Smooth muscle cell (in vitro differentiated cells): ENCODE results near the gene ZNF486. TPM values are rescaled to one million over a fixed set of nuclear protein-coding genes. Genes with fewer than 3 reads are reported as not detected.
"Not testable (repeated sequence)": the region's sequence is repeated elsewhere in the genome, so short reads cannot be mapped to it uniquely, and the experiment has no call there.

Experiments used
- DNase-seq: peaks from one replicate; lab custom pipeline; 2025; ENCODE audit not compliant: unreplicated experiment; lab: John Stamatoyannopoulos, UW
- H2AFZ ChIP-seq: fragments of 200-600 bp; sonication (generic); 2 replicates; pipeline ENCODE4 v1.6.0; 2016; ENCODE audit warnings: antibody characterized with exemption, low read depth, mild to moderate bottlenecking
- H3F3A ChIP-seq: fragments of 200-600 bp; sonication (generic); 2 replicates; pipeline ENCODE4 v1.6.0; 2017; ENCODE audit warnings: antibody characterized with exemption, low read depth
- H3K27ac ChIP-seq: fragments of 200-600 bp; sonication (generic); 2 replicates; pipeline ENCODE4 v1.5.1; 2016; ENCODE audit warnings: low read depth, mild to moderate bottlenecking
- H3K27me3 ChIP-seq: fragments of 200-600 bp; sonication (generic); 2 replicates; pipeline ENCODE4 v1.6.1; 2016; ENCODE audit warnings: low read depth, mild to moderate bottlenecking
- H3K36me3 ChIP-seq: fragments of 200-600 bp; sonication (generic); 2 replicates; pipeline ENCODE4 v1.5.1; 2016; ENCODE audit warnings: low read depth
- H3K4me1 ChIP-seq: fragments of 200-600 bp; sonication (generic); 2 replicates; pipeline ENCODE4 v1.5.1; 2016; ENCODE audit warnings: low read depth
- H3K4me2 ChIP-seq: fragments of 200-600 bp; sonication (generic); 2 replicates; pipeline ENCODE4 v1.6.0; 2016; ENCODE audit warnings: mild to moderate bottlenecking
- H3K4me3 ChIP-seq: fragments of 200-600 bp; sonication (generic); 2 replicates; pipeline ENCODE4 v1.5.1; 2016; ENCODE audit warnings: mild to moderate bottlenecking
- H3K79me2 ChIP-seq: fragments of 200-600 bp; sonication (generic); 2 replicates; pipeline ENCODE4 v1.6.0; 2016; ENCODE audit warnings: low read depth, mild to moderate bottlenecking
- H3K9ac ChIP-seq: fragments of 200-600 bp; sonication (generic); 2 replicates; pipeline ENCODE4 v1.6.0; 2016; ENCODE audit warnings: low read depth
- H3K9me3 ChIP-seq: fragments of 200-600 bp; sonication (generic); replicated peaks from 2 replicates; pipeline ENCODE4 v1.5.1; 2016; ENCODE audit warnings: low read depth
- H4K20me1 ChIP-seq: fragments of 200-600 bp; sonication (generic); 2 replicates; pipeline ENCODE4 v1.6.0; 2016; ENCODE audit warnings: low read depth
- CTCF ChIP-seq: fragments of 200-600 bp; sonication (generic); IDR thresholded peaks from 2 replicates; pipeline ENCODE4 v1.5.1; 2017; ENCODE audit warnings: borderline replicate concordance, mild to moderate bottlenecking, antibody characterized with exemption; ENCODE audit not compliant: insufficient read depth, poor library complexity, severe bottlenecking
- WGBS: methylation state at CpG from one replicate; pipeline ENCODE4 v1.1.7; 2016; ENCODE audit warnings: low lambda C conversion rate; 5-methylcytosine and 5-hydroxymethylcytosine counted together
- polyA plus RNA-seq: library from polyadenylated mRNA; unstranded; fragments of >200 nt; fragmentation: Nextera tagmentation; extraction: Ambion mirVana; gene quantifications from 2 replicates; pipeline ENCODE4 v1.2.1, GENCODE V29; 2016
- total RNA-seq: library from RNA; depleted of rRNA; stranded (reverse); fragments of >200 nt; gene quantifications from 2 replicates; pipeline ENCODE4 v1.2.3, GENCODE V29; 2014

ZNF486 gene
- total and polyA plus RNA-seq, 2 experiments from 2014 or later: 3.1 to 12.0 TPM

GRCh38 chr19:20151617-20152145 lies 15.3 kb upstream of the ZNF486 start:
- no peak for DNase-seq
- no peak for TF ChIP-seq CTCF
- WGBS: 83% methylated on average over 11 of the region's 12 CpGs
- no peaks in the 10 kb centered on the region for H4K20me1 ChIP-seq
- H3K4me1 ChIP-seq: peaks cover 5% of the 10 kb centered on the region
- no peaks in the 10 kb centered on the region for H3K36me3 ChIP-seq
- no peaks in the 10 kb centered on the region for H3F3A ChIP-seq
- H3K27me3 ChIP-seq: no peaks in the 10 kb centered on the region
- H3K27ac ChIP-seq: no peak overlapping the region
- no peaks in the 10 kb centered on the region for H3K9me3 ChIP-seq
- no peak overlapping the region for H2AFZ ChIP-seq
- no peaks in the 10 kb centered on the region for H3K79me2 ChIP-seq
- H3K4me3 ChIP-seq: no peak overlapping the region
- H3K9ac ChIP-seq: no peak overlapping the region
- H3K4me2 ChIP-seq: no peak overlapping the region

GRCh38 chr19:20152506-20152905 lies 14.5 kb upstream of the ZNF486 start:
- 78% methylated on average over 13 of the region's 15 CpGs for WGBS

GRCh38 chr19:20153281-20153680 lies 13.7 kb upstream of the ZNF486 start:
- TF ChIP-seq CTCF: no peak
- peaks cover 5% of the 10 kb centered on the region for H3K4me1 ChIP-seq
- H4K20me1 ChIP-seq: no peaks in the 10 kb centered on the region
- H3K27ac ChIP-seq: peak overlapping the region; percentile 52
- no peak overlapping the region for H3K9ac ChIP-seq
- H3F3A ChIP-seq: no peaks in the 10 kb centered on the region
- no peaks in the 10 kb centered on the region for H3K79me2 ChIP-seq
- no peaks in the 10 kb centered on the region for H3K9me3 ChIP-seq
- H3K36me3 ChIP-seq: no peaks in the 10 kb centered on the region
- 82% methylated on average over 4 of the region's 4 CpGs for WGBS
- no peak overlapping the region for H3K4me2 ChIP-seq
- no peaks in the 10 kb centered on the region for H3K27me3 ChIP-seq
- no peak overlapping the region for H2AFZ ChIP-seq
- DNase-seq: no peak
- H3K4me3 ChIP-seq: no peak overlapping the region

More at GRCh38 chr19:20152506-20152905, 14.5 kb upstream of the ZNF486 start:
- not testable (repeated sequence) for H2AFZ ChIP-seq, H3K27me3 ChIP-seq, H3K4me2 ChIP-seq, DNase-seq, H3K4me3 ChIP-seq, H3K9me3 ChIP-seq, H3K79me2 ChIP-seq, H3K9ac ChIP-seq, H3K4me1 ChIP-seq, H3F3A ChIP-seq, H4K20me1 ChIP-seq, H3K36me3 ChIP-seq
- peak overlapping the region; percentile 44 for H3K27ac ChIP-seq

GRCh38 chr19:20154636-20155035 lies 12.4 kb upstream of the ZNF486 start:
- TF ChIP-seq CTCF: no peak
- Histone ChIP-seq H4K20me1 (no peaks in the 10 kb centered on the region), H3K4me3 (no peak overlapping the region), H3K4me1 (peaks cover 5% of the 10 kb centered on the region), H3K4me2 (no peak overlapping the region), H3K9me3 (no peaks in the 10 kb centered on the region), H2AFZ (no peak overlapping the region), H3K27me3 (no peaks in the 10 kb centered on the region), H3K9ac (no peak overlapping the region), H3F3A (no peaks in the 10 kb centered on the region), H3K79me2 (no peaks in the 10 kb centered on the region), H3K36me3 (no peaks in the 10 kb centered on the region), H3K27ac (no peak overlapping the region)
- WGBS: 79% methylated on average over 4 of the region's 4 CpGs
- no peak for DNase-seq
